Measurements from ENCODE around the gene HOMER3.

DNA sequence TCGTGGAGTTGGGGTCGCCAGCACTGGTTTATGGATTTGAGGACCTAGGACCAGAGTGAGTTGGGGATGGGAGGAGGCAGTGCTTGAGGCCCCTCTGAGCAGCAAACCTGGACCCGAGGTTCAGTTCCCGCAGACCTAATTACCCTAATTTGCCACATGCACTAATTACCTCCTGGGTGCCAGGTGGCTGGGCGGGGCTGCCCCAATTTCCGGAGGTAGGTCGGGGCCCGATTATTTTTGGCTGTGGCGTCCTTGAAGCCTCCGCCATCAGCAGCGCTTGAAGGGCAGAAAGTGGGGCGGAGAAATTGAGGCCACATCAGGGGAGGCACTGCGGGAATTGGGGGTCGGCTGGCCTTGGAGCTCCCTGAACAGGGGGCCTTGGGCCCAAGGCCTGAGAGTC lies 5.9 kb upstream of the HOMER3 start:
- TF ChIP-seq, protein P1, sequence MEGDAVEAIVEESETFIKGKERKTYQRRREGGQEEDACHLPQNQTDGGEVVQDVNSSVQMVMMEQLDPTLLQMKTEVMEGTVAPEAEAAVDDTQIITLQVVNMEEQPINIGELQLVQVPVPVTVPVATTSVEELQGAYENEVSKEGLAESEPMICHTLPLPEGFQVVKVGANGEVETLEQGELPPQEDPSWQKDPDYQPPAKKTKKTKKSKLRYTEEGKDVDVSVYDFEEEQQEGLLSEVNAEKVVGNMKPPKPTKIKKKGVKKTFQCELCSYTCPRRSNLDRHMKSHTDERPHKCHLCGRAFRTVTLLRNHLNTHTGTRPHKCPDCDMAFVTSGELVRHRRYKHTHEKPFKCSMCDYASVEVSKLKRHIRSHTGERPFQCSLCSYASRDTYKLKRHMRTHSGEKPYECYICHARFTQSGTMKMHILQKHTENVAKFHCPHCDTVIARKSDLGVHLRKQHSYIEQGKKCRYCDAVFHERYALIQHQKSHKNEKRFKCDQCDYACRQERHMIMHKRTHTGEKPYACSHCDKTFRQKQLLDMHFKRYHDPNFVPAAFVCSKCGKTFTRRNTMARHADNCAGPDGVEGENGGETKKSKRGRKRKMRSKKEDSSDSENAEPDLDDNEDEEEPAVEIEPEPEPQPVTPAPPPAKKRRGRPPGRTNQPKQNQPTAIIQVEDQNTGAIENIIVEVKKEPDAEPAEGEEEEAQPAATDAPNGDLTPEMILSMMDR (IDR thresholded peaks at IDR 0.05) = no peak
- TF ChIP-seq EP300 (IDR thresholded peaks at IDR 0.05) = no peak
- TF ChIP-seq POLR2A (IDR thresholded peaks at IDR 0.05) = no peak

Data from ovary (tissue), 3 donors.